ENCODE results near the gene KMT2B.

DNA sequence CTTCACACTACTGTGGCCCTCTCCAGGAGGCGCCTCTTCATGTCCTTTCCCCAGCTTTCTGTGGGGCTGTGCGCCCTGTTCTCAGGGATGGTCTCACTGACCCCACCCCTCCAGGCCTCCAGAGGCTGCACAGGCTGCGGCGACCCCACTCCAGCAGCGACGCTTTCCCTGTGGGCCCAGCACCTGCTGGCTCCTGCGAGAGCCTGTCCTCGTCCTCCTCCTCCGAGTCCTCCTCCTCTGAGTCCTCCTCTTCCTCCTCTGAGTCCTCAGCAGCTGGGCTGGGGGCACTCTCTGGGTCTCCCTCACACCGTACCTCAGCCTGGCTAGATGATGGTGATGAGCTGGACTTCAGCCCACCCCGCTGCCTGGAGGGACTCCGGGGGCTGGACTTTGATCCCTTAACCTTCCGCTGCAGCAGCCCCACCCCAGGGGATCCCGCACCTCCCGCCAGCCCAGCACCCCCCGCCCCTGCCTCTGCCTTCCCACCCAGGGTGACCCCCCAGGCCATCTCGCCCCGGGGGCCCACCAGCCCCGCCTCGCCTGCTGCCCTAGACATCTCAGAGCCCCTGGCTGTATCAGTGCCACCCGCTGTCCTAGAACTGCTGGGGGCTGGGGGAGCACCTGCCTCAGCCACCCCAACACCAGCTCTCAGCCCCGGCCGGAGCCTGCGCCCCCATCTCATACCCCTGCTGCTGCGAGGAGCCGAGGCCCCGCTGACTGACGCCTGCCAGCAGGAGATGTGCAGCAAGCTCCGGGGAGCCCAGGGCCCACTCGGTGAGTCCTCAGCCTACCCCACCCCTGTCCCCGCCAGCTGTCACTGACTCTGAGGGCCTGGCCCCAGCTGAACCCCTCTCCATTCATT is 68.7 kb downstream of the KMT2B start:
- TF ChIP-seq, protein P1, sequence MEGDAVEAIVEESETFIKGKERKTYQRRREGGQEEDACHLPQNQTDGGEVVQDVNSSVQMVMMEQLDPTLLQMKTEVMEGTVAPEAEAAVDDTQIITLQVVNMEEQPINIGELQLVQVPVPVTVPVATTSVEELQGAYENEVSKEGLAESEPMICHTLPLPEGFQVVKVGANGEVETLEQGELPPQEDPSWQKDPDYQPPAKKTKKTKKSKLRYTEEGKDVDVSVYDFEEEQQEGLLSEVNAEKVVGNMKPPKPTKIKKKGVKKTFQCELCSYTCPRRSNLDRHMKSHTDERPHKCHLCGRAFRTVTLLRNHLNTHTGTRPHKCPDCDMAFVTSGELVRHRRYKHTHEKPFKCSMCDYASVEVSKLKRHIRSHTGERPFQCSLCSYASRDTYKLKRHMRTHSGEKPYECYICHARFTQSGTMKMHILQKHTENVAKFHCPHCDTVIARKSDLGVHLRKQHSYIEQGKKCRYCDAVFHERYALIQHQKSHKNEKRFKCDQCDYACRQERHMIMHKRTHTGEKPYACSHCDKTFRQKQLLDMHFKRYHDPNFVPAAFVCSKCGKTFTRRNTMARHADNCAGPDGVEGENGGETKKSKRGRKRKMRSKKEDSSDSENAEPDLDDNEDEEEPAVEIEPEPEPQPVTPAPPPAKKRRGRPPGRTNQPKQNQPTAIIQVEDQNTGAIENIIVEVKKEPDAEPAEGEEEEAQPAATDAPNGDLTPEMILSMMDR (IDR thresholded peaks at IDR 0.05), result no peak
- no peak for TF ChIP-seq POLR2A (IDR thresholded peaks at IDR 0.05)

Data from uterus (tissue), 2 donors.